ENCODE measurements around the gene AK4. TPM values are rescaled to one million over a fixed set of nuclear protein-coding genes. Genes with fewer than 3 reads are reported as not detected.

AK4 gene
- total and polyA plus RNA-seq, 2 of the 8 experiments (the other 6 are each of a cell fraction or from before 2014, with no cell fraction given), result 64.5 to 175 TPM

DNA sequence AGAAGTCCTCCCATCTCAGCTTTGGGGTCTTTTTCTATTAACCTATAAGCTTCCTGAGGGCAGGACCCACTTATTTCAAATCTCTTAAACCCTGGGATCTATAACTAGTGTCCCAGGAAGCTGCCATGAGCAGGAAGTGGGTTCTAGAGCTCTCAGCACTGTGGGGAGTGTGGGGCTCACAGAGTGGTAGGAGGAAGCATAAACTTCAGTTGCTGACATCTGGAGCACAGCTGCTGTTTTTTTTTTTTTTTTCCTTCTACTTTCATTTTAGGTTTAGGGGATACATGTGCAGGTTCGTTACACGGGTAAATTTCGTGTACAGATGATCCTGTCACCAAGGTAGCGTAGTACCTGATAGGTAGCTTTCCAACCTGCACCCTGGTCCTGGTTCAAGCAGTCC is 59.3 kb downstream of the AK4 start:
- no peak overlapping the region for H2AK5ac ChIP-seq (ENCODE audit: low read depth, low read length)
- no peak for FAIRE-seq
- no peak overlapping the region for H3K23ac ChIP-seq (ENCODE audit: insufficient read length)
- no peak overlapping the region for H4K91ac ChIP-seq (replicated peaks; ENCODE audit: insufficient read length, low read length)
- H4K5ac ChIP-seq (ENCODE audit: insufficient read length, low read depth, low read length), result no peak overlapping the region
- H3K27ac ChIP-seq (ENCODE audit: low read depth, low read length), result no peak overlapping the region
- H2BK20ac ChIP-seq (ENCODE audit: low read length), result no peak overlapping the region
- peaks cover 0 to 5% of the 10 kb centered on the region in 2 experiments for H4K20me1 ChIP-seq (replicated peaks in 1 of 2; ENCODE audit: control insufficient read depth in 1 of 2, insufficient read depth in 2 of 2, low read length in 2 of 2)
- CTCF ChIA-PET (ENCODE audit: partially characterized antibody), result interaction anchor here (1.0 to 5.9 kb wide), 7 partner anchors 10 to 480 kb away, joined by 3 to 52 read pairs (median 18); no protein-coding TSS in a partner anchor
- no peaks in the 10 kb centered on the region for H3K79me1 ChIP-seq (ENCODE audit: low read depth, low read length)
- H3K18ac ChIP-seq (ENCODE audit: extremely low read depth, low read length), result no peak overlapping the region
- no peaks in the 10 kb centered on the region; the same call in 1 of the 2 replicates for H3K23me2 ChIP-seq (ENCODE audit: low read depth, low read length)
- no peak overlapping the region for H3K9ac ChIP-seq (replicated peaks in 1 of 4; ENCODE audit: extremely low read depth in 1 of 4, low read depth in 3 of 4, low read length in 3 of 4)
- DNase-seq (ENCODE audit: low read depth in 1 of 2, low spot score in 2 of 2), result no peak
- H3K4ac ChIP-seq (replicated peaks; ENCODE audit: insufficient read length, low read depth, low read length), result no peak overlapping the region
- no peak overlapping the region for H2BK15ac ChIP-seq (ENCODE audit: low read length)
- H3K14ac ChIP-seq (ENCODE audit: insufficient read length), result no peak overlapping the region
- H2AFZ ChIP-seq (ENCODE audit: low read length), result no peak overlapping the region
- no peak overlapping the region for H2BK12ac ChIP-seq (ENCODE audit: low read depth, low read length)
- TF ChIP-seq FOSL1 (IDR thresholded peaks at IDR 0.05; ENCODE audit: insufficient read depth, low read depth, low read length) (no peak), EZH2 (IDR thresholded peaks at IDR 0.05; ENCODE audit: low read depth, low read length, severe bottlenecking) (no peak), JUN (IDR thresholded peaks at IDR 0.05; ENCODE audit: low read depth, low read length) (no peak), TAF7 (optimal IDR thresholded peaks at IDR 0.05; ENCODE audit: borderline replicate concordance, low read depth, low read length) (no peak), EGR1 (IDR thresholded peaks at IDR 0.05; ENCODE audit: borderline replicate concordance, low read depth, low read length) (no peak), SIX5 (IDR thresholded peaks at IDR 0.05; ENCODE audit: low read depth, low read length) (no peak), PHF8 (conservative IDR thresholded peaks at IDR 0.05; ENCODE audit: low read depth, low read length) (no peak)
- TF ChIP-seq, protein P1, sequence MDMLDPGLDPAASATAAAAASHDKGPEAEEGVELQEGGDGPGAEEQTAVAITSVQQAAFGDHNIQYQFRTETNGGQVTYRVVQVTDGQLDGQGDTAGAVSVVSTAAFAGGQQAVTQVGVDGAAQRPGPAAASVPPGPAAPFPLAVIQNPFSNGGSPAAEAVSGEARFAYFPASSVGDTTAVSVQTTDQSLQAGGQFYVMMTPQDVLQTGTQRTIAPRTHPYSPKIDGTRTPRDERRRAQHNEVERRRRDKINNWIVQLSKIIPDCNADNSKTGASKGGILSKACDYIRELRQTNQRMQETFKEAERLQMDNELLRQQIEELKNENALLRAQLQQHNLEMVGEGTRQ (IDR thresholded peaks at IDR 0.05; ENCODE audit: low read length), result no peak
- TF ChIP-seq, protein P2, sequence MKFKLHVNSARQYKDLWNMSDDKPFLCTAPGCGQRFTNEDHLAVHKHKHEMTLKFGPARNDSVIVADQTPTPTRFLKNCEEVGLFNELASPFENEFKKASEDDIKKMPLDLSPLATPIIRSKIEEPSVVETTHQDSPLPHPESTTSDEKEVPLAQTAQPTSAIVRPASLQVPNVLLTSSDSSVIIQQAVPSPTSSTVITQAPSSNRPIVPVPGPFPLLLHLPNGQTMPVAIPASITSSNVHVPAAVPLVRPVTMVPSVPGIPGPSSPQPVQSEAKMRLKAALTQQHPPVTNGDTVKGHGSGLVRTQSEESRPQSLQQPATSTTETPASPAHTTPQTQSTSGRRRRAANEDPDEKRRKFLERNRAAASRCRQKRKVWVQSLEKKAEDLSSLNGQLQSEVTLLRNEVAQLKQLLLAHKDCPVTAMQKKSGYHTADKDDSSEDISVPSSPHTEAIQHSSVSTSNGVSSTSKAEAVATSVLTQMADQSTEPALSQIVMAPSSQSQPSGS (IDR thresholded peaks at IDR 0.05; ENCODE audit: low read length), result no peak
- no peak overlapping the region for H3K4me3 ChIP-seq (ENCODE audit: extremely low read depth in 1 of 4, insufficient read depth in 2 of 4, low read depth in 3 of 4, low read length in 4 of 4)
- no peak overlapping the region for H3K4me2 ChIP-seq (ENCODE audit: insufficient read depth in 1 of 2, low read depth in 2 of 2, low read length in 2 of 2)
- no peak overlapping the region for H2BK120ac ChIP-seq (replicated peaks; ENCODE audit: low read depth, low read length)
- H2BK5ac ChIP-seq (ENCODE audit: low read depth, low read length), result no peak overlapping the region
- POLR2A ChIA-PET (ENCODE audit: partially characterized antibody), result interaction anchor here (1.2 to 4.0 kb wide), 2 partner anchors 22 to 58 kb away, joined by 3 to 12 read pairs; no protein-coding TSS in a partner anchor
- 90% methylated on average over 4 of the region's 4 CpGs; no CpG with 5 or more reads in 1 of the 2 experiments for WGBS, 2 experiments (ENCODE audit: extremely low coverage in 1 of 2, insufficient coverage in 1 of 2, insufficient read length in 1 of 2, insufficient replicate concordance in 2 of 2, low coverage in 1 of 2, low lambda C conversion rate in 2 of 2, missing lambda C conversion rate in 1 of 2)
- no peak overlapping the region for H4K8ac ChIP-seq (ENCODE audit: extremely low read depth, insufficient read depth, low read length)
- H3K9me3 ChIP-seq (ENCODE audit: insufficient read depth in 2 of 2, low read depth in 1 of 2, low read length in 1 of 2), result no peaks in the 10 kb centered on the region
- peaks cover 3 to 33% of the 10 kb centered on the region in 2 experiments; a peak in 3 of 4 replicates for H3K79me2 ChIP-seq (ENCODE audit: control insufficient read depth in 1 of 2, insufficient read depth in 2 of 2, low read length in 2 of 2)
- no peaks in the 10 kb centered on the region for H3K36me3 ChIP-seq (ENCODE audit: control insufficient read depth in 2 of 4, insufficient read depth in 4 of 4, low read length in 3 of 4)
- H3K4me1 ChIP-seq (replicated peaks in 1 of 4; ENCODE audit: control insufficient read depth in 3 of 4, insufficient read depth in 4 of 4, low read length in 3 of 4), result peaks cover 0 to 3% (median 0%) of the 10 kb centered on the region in 4 experiments; a peak in 2 of 7 replicates
- H3K27me3 ChIP-seq (replicated peaks in 1 of 4; ENCODE audit: control insufficient read depth in 3 of 4, extremely low read depth in 1 of 4, insufficient read depth in 3 of 4, low read length in 3 of 4), result no peaks in the 10 kb centered on the region
- H3K56ac ChIP-seq (replicated peaks; ENCODE audit: insufficient read length, low read depth, low read length), result no peak overlapping the region

All from H1 (cell line).